ENCODE measurements around the gene KLF13.

Gene KLF13

GRCh38 chr15:31397851-31398661 lies 71.4 kb downstream of the KLF13 start:
- no peak for FAIRE-seq
- DNase-seq (ENCODE audit: low spot score), result peak; percentile 6

DNA sequence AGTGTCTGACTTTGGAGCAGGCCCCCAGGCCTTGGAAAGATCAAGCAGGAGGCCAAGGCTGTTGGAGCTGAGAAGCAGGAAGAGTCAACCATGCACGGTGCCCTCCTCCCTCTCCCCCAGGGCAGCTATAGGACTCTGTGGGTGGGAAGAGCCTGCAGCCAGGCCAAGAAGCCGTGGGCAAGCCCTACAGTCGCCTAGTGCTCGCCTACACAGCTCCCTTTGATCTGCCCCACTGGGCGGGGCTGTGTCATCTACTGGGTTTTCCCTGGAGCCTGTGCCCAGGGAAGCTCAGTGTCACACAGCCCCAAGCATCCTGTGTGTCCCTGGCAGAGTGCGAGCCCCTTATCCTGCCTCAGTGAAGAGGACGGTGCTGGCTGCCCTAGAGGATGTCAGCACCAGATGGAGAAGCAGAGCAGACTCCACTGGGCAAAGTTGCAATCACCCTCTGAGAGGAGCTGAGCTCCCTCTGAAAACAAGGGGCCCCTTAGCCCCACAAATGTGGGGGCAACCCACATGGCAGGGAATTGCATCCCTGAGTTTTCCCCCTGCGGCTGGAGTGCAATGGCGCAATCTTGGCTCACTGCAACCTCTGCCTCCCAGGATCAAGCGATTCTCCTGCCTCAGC lies 72.2 kb downstream of the KLF13 start:
- FAIRE-seq (no peak), DNase-seq (ENCODE audit: low spot score) (peak; percentile 4)

DNA sequence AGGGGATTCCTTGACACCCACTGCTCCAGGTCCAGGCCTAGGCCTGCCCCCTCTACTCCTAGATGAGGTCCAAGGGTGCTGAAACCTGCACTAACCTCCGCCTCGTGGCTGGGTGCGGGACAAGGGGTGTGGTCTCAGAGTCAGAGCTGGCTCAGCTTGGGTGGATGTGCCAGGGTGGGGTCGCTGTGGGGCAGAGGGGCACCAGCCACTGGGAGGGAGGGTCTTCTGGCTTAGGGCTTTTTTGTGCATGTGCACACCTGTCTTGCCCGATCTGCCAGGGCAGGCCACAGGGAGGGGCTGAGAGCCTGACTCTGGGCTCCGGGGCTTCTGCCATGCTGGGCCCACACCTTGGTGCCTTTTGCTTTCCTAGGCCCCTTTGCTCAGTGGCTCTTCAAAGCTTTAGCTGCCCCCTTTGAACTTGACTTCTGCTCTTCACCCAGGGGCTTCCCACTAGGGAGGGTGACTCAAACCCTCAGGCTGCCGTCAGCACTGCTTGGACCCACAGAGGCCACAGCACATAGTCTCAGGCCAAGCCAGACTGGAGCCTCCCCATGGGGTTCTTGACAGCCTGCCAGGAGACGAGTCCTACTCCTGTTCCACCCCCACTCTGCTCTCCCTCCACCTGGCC lies 73.0 kb downstream of the KLF13 start:
- peak; percentile 2 for DNase-seq (ENCODE audit: low spot score)
- FAIRE-seq, result no peak

DNA sequence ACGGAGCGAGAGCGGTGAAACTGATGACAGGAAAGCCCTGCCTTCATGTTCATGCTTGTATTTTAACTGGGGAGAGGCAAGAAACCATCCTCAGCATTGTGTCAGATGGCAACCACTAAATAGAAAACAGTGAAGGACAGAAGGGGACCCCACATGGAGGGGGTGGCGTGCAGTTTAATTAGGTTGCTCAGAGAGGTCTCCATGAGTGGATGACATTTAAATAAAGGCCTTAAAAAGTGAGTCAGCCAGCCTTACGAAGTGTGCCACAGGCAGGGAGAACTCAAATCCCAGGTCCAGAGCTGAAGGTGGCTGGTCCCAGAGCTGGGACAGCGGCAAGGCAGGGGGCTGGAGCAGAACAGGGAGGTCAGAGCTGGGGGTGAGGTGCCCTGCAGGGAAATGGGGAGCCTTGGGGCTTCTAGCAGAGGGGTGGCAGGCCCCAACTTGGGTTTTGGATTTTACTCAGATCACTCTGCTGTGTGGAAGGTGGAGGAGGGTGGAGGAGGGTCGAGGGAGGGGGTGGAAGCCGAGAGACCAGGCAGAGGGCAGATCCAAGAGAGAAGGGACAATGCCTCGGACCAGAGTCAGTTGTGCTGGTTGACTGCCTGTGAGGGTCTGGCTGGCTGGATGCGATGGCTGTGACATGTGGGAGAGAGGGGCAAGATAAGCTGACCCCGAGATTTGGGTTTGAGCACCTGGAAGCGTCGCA lies 73.7 kb downstream of the KLF13 start:
- no peak for FAIRE-seq
- DNase-seq (ENCODE audit: low spot score), result no peak

GRCh38 chr15:31401282-31401681 lies 74.6 kb downstream of the KLF13 start:
- DNase-seq (ENCODE audit: low spot score), result no peak
- FAIRE-seq, result no peak

DNA sequence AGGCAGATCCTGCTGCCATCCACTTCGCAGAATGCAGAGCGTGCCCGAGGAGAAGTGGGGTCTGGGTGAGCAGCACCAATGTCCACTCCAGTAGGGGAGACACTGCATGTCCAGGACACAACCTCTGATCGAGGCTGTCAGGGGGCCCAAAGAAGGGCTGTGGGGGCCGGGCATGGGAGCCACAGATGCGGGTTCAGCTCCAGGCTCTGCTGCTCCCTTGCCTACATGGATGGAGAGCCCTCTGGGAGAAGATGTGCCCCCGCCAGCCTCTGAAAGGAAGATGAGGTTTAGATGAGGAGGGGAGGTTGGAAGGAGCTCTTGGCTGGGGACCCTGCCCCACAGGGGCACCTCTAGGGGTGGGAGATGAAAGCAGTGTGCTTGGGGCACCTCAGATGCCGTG lies 75.4 kb downstream of the KLF13 start:
- FAIRE-seq, result no peak
- no peak for DNase-seq (ENCODE audit: low spot score)

GRCh38 chr15:31402511-31403056 lies 75.9 kb downstream of the KLF13 start:
- DNase-seq (ENCODE audit: low spot score) (no peak), FAIRE-seq (no peak)

DNA sequence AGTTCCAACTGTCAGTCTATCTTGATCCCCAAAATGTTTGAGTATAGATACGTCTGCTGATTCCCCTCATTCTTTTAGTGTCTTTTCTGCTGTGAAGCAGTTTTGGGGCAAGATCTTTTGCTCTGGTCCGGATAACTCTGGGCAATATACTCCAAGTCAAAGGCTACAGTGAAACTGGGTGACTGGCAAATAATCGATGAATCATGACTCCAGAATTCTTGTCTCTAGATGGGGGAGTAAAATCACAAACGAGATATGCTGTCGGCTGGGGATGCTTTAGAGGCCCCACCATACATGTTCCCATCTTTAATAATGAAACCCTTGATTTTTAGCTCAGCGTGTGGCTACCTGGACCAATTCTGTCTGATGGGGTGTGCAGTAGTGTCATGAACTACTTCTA lies 76.5 kb downstream of the KLF13 start:
- no peak for DNase-seq (ENCODE audit: low spot score)
- no peak for FAIRE-seq

- DNase-seq (ENCODE audit: low spot score) (no peak), FAIRE-seq (no peak)
Observed at GRCh38 chr15:31403606-31404005, 77.0 kb downstream of the KLF13 start.

DNA sequence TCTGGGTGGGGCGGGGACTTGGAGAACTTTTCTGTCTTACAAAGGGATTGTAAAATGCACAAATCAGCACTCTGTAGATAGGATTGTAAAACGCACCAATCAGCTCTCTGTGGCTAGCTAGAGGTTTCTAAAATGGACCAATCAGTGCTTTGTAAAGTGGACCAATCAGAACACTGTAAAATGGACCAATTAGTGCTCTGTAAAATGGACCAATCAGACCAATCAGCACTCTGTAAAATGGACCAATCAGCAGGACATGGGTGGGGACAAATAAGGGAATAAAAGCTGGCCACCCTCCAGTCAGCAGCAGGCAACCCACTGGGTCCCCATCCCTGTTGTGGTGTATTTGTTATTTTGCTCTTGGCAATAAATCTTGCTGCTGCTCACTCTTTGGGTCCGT lies 77.7 kb downstream of the KLF13 start:
- DNase-seq (ENCODE audit: low spot score), result no peak
- FAIRE-seq, result no peak

GRCh38 chr15:31405200-31405920 lies 78.7 kb downstream of the KLF13 start:
- no peak for FAIRE-seq
- no peak for DNase-seq (ENCODE audit: low spot score)

GRCh38 chr15:31407376-31407775 lies 80.7 kb downstream of the KLF13 start:
- no peak for FAIRE-seq
- DNase-seq (ENCODE audit: low spot score), result no peak

GRCh38 chr15:31407851-31408250 lies 81.2 kb downstream of the KLF13 start:
- FAIRE-seq (no peak), DNase-seq (ENCODE audit: low spot score) (no peak)

DNA sequence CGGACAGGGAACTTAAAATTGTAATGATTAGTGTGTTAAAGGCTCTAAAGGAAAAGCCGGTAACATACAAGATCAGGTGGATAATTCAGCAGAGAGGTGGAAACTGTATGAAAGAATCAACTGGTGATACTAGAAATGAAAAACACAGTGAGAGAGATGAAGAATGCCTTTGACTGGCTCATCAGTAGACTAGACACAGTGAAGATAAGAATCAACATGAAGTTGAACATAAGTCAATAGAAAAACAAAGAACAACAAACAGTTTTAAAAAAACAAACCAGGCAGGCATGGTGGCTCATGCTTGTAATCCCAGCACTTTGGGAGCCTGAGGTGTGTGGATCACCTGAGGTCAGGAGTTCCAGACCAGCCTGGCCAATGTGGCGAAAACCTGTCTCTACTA lies 82.1 kb downstream of the KLF13 start:
- no peak for FAIRE-seq
- DNase-seq (ENCODE audit: low spot score), result no peak

DNA sequence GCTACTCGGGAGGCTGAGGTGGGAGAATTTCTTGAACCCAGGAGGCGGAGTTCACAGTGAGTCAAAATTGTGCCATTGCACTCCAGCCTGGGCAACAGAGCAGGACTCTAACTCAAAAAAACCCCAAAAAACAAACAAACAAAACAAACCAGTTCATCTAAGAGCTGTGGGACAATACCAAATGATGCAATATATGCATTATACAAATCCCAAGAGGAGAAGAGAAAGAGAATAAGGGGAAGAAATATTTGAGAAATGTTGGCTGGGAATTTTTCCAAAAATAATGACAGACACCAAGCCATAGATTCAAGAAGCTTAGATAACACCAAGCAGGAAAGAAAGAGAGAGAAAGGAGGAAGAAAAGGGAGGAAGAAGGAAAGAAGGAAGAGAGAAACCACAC lies 82.5 kb downstream of the KLF13 start:
- no peak for FAIRE-seq
- DNase-seq (ENCODE audit: low spot score), result no peak

GRCh38 chr15:31412824-31413223 lies 86.2 kb downstream of the KLF13 start:
- FAIRE-seq (no peak), DNase-seq (ENCODE audit: low spot score) (no peak)

DNA sequence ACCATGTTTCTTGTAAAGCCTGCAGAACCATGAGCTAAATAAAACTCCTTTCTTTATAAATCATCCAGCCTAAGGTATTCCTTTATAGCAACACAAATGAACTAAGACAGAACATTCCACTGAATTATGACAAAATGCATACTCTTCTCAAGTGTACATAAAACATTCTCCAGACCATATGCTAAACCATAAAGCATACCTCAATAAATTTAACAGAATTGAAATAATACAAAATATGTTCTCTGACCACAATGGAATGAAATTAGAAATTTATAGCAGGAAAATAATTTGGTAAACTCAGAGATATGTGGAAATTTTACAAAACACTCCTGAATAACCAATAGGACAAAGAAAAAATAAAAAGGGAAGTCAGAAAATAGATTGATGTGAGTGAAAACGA lies 88.6 kb downstream of the KLF13 start:
- DNase-seq (ENCODE audit: low spot score) (no peak), FAIRE-seq (no peak)

DNA sequence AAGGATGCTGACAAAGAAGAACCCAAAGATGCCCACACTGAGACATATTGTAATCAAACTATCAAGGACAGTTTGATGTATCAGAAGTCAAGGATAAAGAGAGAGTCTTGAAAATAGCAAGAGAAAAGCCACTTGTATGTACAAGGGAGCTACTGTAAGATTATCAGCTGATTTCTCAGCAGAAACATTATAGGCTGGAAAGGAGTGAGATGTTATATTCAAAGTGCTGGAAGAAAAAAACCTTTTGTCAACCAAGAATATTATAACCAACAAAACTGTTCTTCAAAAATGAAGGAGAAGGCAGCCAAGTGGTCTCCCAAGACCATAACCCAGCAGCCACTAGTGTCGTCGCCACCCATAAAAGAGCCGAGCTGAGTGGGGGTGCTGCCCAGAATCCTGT lies 93.2 kb downstream of the KLF13 start:
- FAIRE-seq, result no peak
- no peak for DNase-seq (ENCODE audit: low spot score)

GRCh38 chr15:31427411-31427810 lies 100.8 kb downstream of the KLF13 start:
- FAIRE-seq, result no peak

More at GRCh38 chr15:31427411-31427810, 100.8 kb downstream of the KLF13 start:
- DNase-seq (ENCODE audit: low spot score), result no peak

All from urothelium cell line (cell line).